ENCODE measurements around the gene PGA3.
"Not testable (repeated sequence)": the region's sequence is repeated elsewhere in the genome, so short reads cannot be mapped to it uniquely, and the experiment has no call there.

Gene PGA3

GRCh38 chr11:61183645-61184044, 19.7 kb upstream of the PGA3 start:
- Mint-ChIP-seq H3K4me1 (peaks cover 4% of the 10 kb centered on the region), H3K9me3 (no peaks in the 10 kb centered on the region)
- no peak for ATAC-seq (ENCODE audit: low read depth)

DNA sequence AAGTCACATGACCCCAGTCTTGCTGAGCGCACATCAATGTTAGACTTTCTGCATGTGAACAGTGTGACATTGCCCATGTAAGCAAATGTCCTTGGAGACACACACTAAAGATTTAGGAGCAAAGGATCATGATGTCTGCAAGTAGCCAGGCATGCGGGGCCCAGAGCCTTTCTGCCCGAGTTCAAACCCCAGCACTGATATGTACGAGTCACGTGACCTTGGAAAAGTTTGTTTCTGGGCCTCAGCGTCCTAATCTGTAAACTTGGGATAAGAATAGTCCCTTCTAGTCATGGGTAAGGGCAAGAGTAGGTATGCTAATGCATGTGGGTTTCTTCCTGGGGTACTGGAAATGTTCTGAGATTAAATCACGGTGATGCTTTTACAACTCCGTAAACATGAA, 16.8 kb upstream of the PGA3 start:
- H3K4me1 Mint-ChIP-seq = peaks cover 4% of the 10 kb centered on the region
- DNase-seq (ENCODE audit: low spot score in 2 of 2) (no peak), ATAC-seq (ENCODE audit: low read depth) (no peak)
- no peak overlapping the region for H3K4me3 Mint-ChIP-seq
- H3K27me3 Mint-ChIP-seq = peaks cover 4% of the 10 kb centered on the region
- H3K9me3 Mint-ChIP-seq = no peaks in the 10 kb centered on the region
- H3K36me3 Mint-ChIP-seq = no peaks in the 10 kb centered on the region
- no peak overlapping the region for H3K27ac Mint-ChIP-seq

More at GRCh38 chr11:61183645-61184044, 19.7 kb upstream of the PGA3 start:
- DNase-seq (ENCODE audit: low spot score in 2 of 2) = no peak
- H3K36me3 Mint-ChIP-seq = no peaks in the 10 kb centered on the region
- no peak overlapping the region for H3K27ac Mint-ChIP-seq
- H3K4me3 Mint-ChIP-seq = no peak overlapping the region
- peaks cover 3% of the 10 kb centered on the region for H3K27me3 Mint-ChIP-seq

- no peak overlapping the region for H3K4me3 Mint-ChIP-seq
- no peak overlapping the region for H3K27ac Mint-ChIP-seq
- peak; percentile 79 to 80 for DNase-seq (ENCODE audit: low spot score in 2 of 2)
- peaks cover 4% of the 10 kb centered on the region for H3K4me1 Mint-ChIP-seq
- peaks cover 4% of the 10 kb centered on the region for H3K27me3 Mint-ChIP-seq
- H3K9me3 Mint-ChIP-seq = no peaks in the 10 kb centered on the region
- peak; percentile 89 for ATAC-seq (ENCODE audit: low read depth)
- no peaks in the 10 kb centered on the region for H3K36me3 Mint-ChIP-seq
These were observed 15.7 kb upstream of the PGA3 start for GRCh38 chr11:61187505-61188130.

GRCh38 chr11:61189933-61190332, 13.4 kb upstream of the PGA3 start:
- H3K9me3 Mint-ChIP-seq = no peaks in the 10 kb centered on the region
- no peak overlapping the region for H3K27ac Mint-ChIP-seq
- H3K36me3 Mint-ChIP-seq = no peaks in the 10 kb centered on the region
- peaks cover 4% of the 10 kb centered on the region for H3K4me1 Mint-ChIP-seq
- no peak overlapping the region for H3K4me3 Mint-ChIP-seq
- DNase-seq (ENCODE audit: low spot score in 2 of 2) (no peak), ATAC-seq (ENCODE audit: low read depth) (no peak)
- peaks cover 7% of the 10 kb centered on the region for H3K27me3 Mint-ChIP-seq

GRCh38 chr11:61193596-61193995, 9.7 kb upstream of the PGA3 start:
- ATAC-seq (ENCODE audit: low read depth) (no peak), DNase-seq (ENCODE audit: low spot score in 2 of 2) (no peak)
- H3K27me3 Mint-ChIP-seq = peaks cover 15% of the 10 kb centered on the region
- H3K27ac Mint-ChIP-seq = no peak overlapping the region
- H3K4me1 Mint-ChIP-seq = no peaks in the 10 kb centered on the region
- no peaks in the 10 kb centered on the region for H3K36me3 Mint-ChIP-seq
- no peak overlapping the region for H3K4me3 Mint-ChIP-seq
- H3K9me3 Mint-ChIP-seq = no peaks in the 10 kb centered on the region

GRCh38 chr11:61194169-61194671, 9.1 kb upstream of the PGA3 start:
- no peak overlapping the region for H3K4me3 Mint-ChIP-seq
- peaks cover 15% of the 10 kb centered on the region for H3K27me3 Mint-ChIP-seq
- H3K27ac Mint-ChIP-seq = no peak overlapping the region
- DNase-seq (ENCODE audit: low spot score in 2 of 2) (no peak), ATAC-seq (ENCODE audit: low read depth) (no peak)
- no peaks in the 10 kb centered on the region for H3K4me1 Mint-ChIP-seq
- no peaks in the 10 kb centered on the region for H3K36me3 Mint-ChIP-seq
- H3K9me3 Mint-ChIP-seq = peaks cover 2% of the 10 kb centered on the region

DNA sequence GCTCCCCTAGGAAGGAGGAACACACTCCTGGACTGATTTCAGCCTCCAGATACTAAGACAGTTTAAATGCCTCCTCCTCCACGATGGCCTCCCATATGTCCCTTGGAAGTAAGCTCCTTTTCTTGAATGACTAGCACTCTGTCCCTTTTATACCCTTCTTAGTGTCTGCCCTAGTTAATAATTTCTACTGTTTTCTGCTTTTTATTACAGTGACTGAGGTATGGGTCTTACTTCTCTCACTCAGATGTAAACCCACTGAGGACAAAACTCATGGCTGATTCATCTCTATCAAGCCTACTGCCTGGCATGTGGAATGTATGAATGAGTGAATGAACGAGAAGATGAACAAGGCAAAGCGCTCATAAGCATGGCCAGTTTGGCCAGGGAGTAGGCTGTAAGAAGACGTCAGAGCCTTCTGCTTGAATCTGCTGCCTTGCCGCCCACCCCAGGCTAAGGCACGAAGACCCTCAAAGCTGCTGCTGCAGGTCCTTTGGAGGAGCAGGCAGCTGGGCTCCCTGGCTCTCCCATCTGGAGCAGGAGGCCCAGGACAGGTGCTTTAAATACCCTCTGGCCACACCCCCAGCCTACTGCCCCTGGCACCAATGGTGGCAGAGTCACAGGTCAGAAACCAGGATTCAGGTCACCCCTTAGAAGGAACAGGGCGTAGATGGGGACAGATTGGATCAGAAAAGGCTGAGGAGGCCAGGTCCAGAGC, 8.2 kb upstream of the PGA3 start:
- Mint-ChIP-seq H3K27ac (no peak overlapping the region), H3K4me3 (no peak overlapping the region), H3K36me3 (no peaks in the 10 kb centered on the region), H3K27me3 (peaks cover 12% of the 10 kb centered on the region), H3K4me1 (no peaks in the 10 kb centered on the region), H3K9me3 (peaks cover 2% of the 10 kb centered on the region)
- ATAC-seq (ENCODE audit: low read depth) = no peak
- no peak for DNase-seq (ENCODE audit: low spot score in 2 of 2)

GRCh38 chr11:61195719-61196118, 7.6 kb upstream of the PGA3 start:
- no peak for ATAC-seq (ENCODE audit: low read depth)
- Mint-ChIP-seq H3K4me3 (no peak overlapping the region), H3K27ac (no peak overlapping the region), H3K36me3 (no peaks in the 10 kb centered on the region), H3K4me1 (no peaks in the 10 kb centered on the region), H3K9me3 (peaks cover 2% of the 10 kb centered on the region), H3K27me3 (peaks cover 12% of the 10 kb centered on the region)
- no peak for DNase-seq (ENCODE audit: low spot score in 2 of 2)

GRCh38 chr11:61198361-61198760, 5.0 kb upstream of the PGA3 start:
- no peak overlapping the region for H3K27ac Mint-ChIP-seq
- H3K4me3 Mint-ChIP-seq = no peak overlapping the region
- no peak for ATAC-seq (ENCODE audit: low read depth)
- no peaks in the 10 kb centered on the region for H3K36me3 Mint-ChIP-seq
- no peaks in the 10 kb centered on the region for H3K4me1 Mint-ChIP-seq
- H3K27me3 Mint-ChIP-seq = peaks cover 19% of the 10 kb centered on the region
- peaks cover 2% of the 10 kb centered on the region for H3K9me3 Mint-ChIP-seq
- DNase-seq (ENCODE audit: low spot score in 2 of 2) = no peak

DNA sequence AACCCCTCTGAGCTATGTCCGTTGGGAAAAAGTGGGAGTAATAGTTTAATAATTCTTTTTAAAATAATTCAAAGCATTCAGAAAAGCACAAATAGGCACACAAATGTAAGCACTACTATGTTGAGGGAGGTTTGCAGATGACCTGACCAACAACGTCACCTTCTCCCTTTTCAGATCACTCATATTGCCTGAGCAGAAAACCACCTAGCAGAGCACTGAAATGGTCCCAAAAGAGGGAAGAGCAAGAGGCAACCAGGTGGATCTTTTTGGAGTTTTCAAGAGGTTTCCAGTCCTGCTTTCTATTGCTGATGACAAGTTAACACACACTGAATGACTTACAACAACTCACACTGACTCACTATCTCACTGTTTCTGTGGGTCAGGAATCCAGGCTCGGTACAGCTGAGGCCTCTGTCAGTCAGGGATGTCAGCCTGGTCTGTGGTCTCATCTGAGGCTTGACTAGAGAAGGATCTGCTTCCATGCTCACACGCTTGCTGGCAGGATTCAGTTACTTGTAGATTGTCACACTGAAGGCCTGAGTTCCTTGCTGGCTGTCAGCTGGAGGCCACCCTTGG, 4.3 kb upstream of the PGA3 start:
- no peaks in the 10 kb centered on the region for H3K36me3 Mint-ChIP-seq
- H3K4me3 Mint-ChIP-seq = no peak overlapping the region

DNA sequence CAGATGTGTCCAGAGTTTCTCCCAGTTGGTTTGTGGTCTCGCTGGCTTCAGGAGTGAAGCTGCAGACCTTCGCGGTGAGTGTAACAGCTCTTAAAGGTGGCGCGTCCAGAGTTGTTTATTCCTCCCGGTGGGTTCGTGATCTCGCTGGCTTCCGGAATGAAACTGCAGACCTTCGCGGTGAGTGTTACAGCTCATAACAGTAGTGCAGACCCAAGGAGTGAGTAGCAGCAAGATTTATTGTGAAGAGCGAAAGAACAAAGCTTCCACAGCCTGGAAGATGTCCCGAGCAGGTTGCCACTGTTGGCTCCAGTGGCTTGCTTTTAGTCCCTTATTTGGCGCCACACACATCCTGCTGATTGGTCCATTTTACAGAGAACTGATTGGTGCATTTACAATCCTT, 1.8 kb upstream of the PGA3 start:
- peaks cover 2% of the 10 kb centered on the region for H3K9me3 Mint-ChIP-seq
- no peak for DNase-seq (ENCODE audit: low spot score in 2 of 2)
- ATAC-seq (ENCODE audit: low read depth) = no peak
- H3K4me3 Mint-ChIP-seq = no peak overlapping the region
- H3K27me3 Mint-ChIP-seq = peaks cover 13% of the 10 kb centered on the region
- H3K36me3 Mint-ChIP-seq = no peaks in the 10 kb centered on the region
- H3K4me1 Mint-ChIP-seq = no peaks in the 10 kb centered on the region
- no peak overlapping the region for H3K27ac Mint-ChIP-seq

More for the DNA sequence above, 4.3 kb upstream of the PGA3 start:
- Mint-ChIP-seq H3K9me3 (peaks cover 2% of the 10 kb centered on the region), H3K4me1 (no peaks in the 10 kb centered on the region), H3K27ac (no peak overlapping the region), H3K27me3 (peaks cover 16% of the 10 kb centered on the region)
- no peak for ATAC-seq (ENCODE audit: low read depth)
- DNase-seq (ENCODE audit: low spot score in 2 of 2) = no peak

DNA sequence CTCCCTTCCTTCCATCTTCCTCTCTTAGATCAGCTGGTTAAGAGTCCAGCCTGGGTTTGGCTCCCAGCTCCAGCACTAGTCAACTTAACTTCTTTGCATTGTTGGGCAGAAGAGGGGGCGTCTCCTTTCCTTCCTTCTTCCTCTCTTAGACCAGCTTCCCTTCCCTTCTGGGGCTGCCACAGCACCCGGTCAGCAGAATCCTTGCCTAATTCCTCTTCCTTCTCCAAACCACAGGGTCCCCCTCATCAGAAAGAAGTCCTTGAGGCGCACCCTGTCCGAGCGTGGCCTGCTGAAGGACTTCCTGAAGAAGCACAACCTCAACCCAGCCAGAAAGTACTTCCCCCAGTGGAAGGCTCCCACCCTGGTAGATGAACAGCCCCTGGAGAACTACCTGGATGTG, 558 bp downstream of the PGA3 start:
- not testable (repeated sequence) for H3K27ac Mint-ChIP-seq; H3K27me3 Mint-ChIP-seq; DNase-seq (ENCODE audit: low spot score in 2 of 2); H3K36me3 Mint-ChIP-seq; H3K4me3 Mint-ChIP-seq; H3K9me3 Mint-ChIP-seq; H3K4me1 Mint-ChIP-seq; ATAC-seq (ENCODE audit: low read depth)

DNA sequence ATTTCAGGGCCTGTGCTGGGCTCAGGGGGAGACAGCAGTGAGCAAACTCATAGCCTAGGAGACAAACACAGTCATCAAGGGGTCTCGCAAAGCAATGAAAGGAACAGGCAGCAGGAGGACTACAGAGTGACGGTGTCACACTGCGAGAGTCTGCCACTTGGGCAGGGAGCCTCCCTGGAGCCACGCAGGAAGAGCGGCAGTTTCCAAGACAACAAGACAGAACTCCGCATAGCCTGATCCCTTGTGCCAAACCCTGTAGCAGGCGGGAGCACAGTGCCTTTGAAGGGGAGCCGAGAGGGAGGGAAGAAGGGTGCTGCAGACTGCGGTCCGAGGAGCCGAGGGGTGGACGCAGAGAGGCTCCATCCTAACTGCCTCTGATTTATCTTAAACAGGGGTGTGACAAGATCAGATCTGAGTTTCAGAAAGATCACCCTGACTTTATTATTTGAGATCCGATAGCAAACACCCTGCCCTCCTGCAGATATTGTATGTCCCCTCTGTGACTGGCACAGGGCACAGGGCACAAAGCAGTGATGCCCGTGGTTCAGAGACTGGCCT, 1.3 kb downstream of the PGA3 start:
- not testable (repeated sequence) for H3K36me3 Mint-ChIP-seq; ATAC-seq (ENCODE audit: low read depth); DNase-seq (ENCODE audit: low spot score in 2 of 2); H3K4me3 Mint-ChIP-seq; H3K4me1 Mint-ChIP-seq; H3K27me3 Mint-ChIP-seq; H3K9me3 Mint-ChIP-seq; H3K27ac Mint-ChIP-seq

DNA sequence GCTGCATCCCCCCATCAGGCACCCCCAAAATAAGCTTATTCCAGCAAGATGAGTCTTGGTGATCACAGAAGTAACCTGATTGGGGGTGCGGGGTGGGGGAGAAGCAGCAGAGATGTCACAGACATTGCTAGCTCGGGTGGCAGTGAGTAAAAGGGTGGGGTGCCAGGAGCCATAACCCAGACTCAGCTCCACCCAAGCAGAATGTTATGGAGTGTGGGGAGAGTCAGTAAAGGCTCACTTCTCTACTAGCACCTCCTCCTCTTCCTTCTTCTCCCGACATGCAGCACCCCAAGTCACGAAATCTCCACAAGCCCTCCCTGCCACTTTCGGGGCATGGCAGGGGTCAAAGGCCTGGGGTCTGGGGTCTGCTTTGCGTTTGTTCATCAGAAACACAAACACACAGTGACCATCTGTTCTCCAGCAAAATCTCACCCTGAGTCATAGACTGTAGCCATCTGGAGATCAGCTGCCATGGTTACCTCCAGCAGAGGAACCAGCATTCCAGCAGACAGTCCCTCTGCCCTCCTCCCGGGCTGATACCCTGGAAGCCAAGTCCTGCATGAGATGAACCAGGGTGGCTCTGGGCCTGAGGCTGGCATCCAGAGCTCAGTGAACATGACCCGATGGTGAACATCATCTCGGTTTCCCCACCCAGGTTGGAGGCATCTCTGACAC, 4.5 kb downstream of the PGA3 start:
- DNase-seq (ENCODE audit: low spot score in 2 of 2); H3K9me3 Mint-ChIP-seq; H3K4me3 Mint-ChIP-seq; H3K4me1 Mint-ChIP-seq; H3K36me3 Mint-ChIP-seq; H3K27ac Mint-ChIP-seq; ATAC-seq (ENCODE audit: low read depth); H3K27me3 Mint-ChIP-seq: not testable (repeated sequence)

All from memory B cell (primary cell).